Esophagus muscularis mucosa (tissue), 3 donors: Measurements from ENCODE around the gene WNT6.

Source experiments
- CTCF ChIP-seq, 3 experiments: fragments of 200-600 bp in 2 of 3; fragments of 450-650 bp in 1 of 3; sonication (generic) in 2 of 3; IDR thresholded peaks; one replicate each; pipeline ENCODE4 v1.5.1; 2017 to 2019; ENCODE audit warnings: antibody characterized with exemption in 3 of 3, mild to moderate bottlenecking in 2 of 3, moderate library complexity in 1 of 3
- POLR2A ChIP-seq: fragments of 450-650 bp; IDR thresholded peaks from one replicate; pipeline ENCODE4 v1.6.1; 2017; ENCODE audit warnings: antibody characterized with exemption, moderate library complexity, mild to moderate bottlenecking, low read depth
- POLR2AphosphoS5 ChIP-seq, 2 donors: sonication (generic); formaldehyde crosslinking; IDR thresholded peaks; one replicate each; pipeline ENCODE4 v1.6.1; 2017; ENCODE audit warnings: antibody characterized with exemption in 2 of 2

- TF ChIP-seq POLR2A (no peak), CTCF (IDR thresholded peaks at IDR 0.05) (no peak), POLR2AphosphoS5 (IDR thresholded peaks at IDR 0.05) (no peak)
Measured at GRCh38 chr2:218895326-218895725, 35.7 kb downstream of the WNT6 start.
